Large intestine (tissue), 3 donors: ENCODE data around the gene CLUH. TPM values are rescaled to one million over a fixed set of nuclear protein-coding genes. Genes with fewer than 3 reads are reported as not detected.

ENCODE experiments used
- DNase-seq, 2 donors: peaks; one replicate each; pipeline versions ENCODE4 v3.0.0 to v3.0.0-alpha.2; 2013
- H3K27ac ChIP-seq: one replicate; pipeline ENCODE4 v1.5.1; 2013; ENCODE audit warnings: low read length
- H3K27me3 ChIP-seq: 2 replicates; pipeline ENCODE4 v1.6.1; 2013; ENCODE audit warnings: low read length; ENCODE audit not compliant: control insufficient read depth, insufficient read depth
- H3K36me3 ChIP-seq: 2 replicates; pipeline ENCODE4 v1.6.1; 2013; ENCODE audit warnings: low read length; ENCODE audit not compliant: control insufficient read depth, insufficient read depth
- H3K4me1 ChIP-seq: one replicate; pipeline ENCODE4 v1.6.1; 2013; ENCODE audit warnings: low read length; ENCODE audit not compliant: control insufficient read depth, insufficient read depth
- H3K4me3 ChIP-seq: one replicate; pipeline ENCODE4 v1.5.1; 2013; ENCODE audit warnings: low read length
- H3K9me3 ChIP-seq: one replicate; pipeline ENCODE4 v1.6.1; 2013; ENCODE audit warnings: mild to moderate bottlenecking, low read depth, low read length, moderate library complexity; ENCODE audit not compliant: control insufficient read depth
- WGBS: methylation state at CpG from one replicate; pipeline ENCODE4 v1.1.5; 2013; ENCODE audit warnings: low lambda C conversion rate; ENCODE audit not compliant: insufficient coverage; 5-methylcytosine and 5-hydroxymethylcytosine counted together
- polyA plus RNA-seq: library from polyadenylated mRNA; unstranded; fragments of 120-200 nt; gene quantifications from one replicate; pipeline ENCODE4 v1.2.1, GENCODE V29; 2013

Gene CLUH
- polyA plus RNA-seq, 1 donor: 85.5 TPM

DNA sequence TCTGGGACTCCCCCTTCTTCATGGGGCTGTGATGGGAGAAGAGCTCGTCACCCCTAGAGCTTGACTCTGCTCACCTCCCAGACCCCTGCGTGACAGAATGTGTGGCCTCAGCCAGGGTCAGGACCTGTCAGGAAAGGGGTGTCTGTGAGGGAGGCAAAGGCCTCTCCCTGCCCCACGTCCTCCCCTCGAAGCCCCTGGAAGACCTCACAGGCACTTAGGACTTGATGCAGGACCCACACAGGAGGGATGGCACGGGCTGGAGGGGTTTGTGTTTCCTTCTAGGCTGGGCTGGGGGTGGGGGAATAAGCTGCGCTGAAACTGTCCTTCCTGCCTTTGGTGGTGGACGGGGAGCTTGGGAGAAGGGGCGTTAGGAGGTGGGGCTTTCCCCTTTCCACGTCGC is 11.0 kb upstream of the CLUH start:
- WGBS: no CpG with 5 or more reads among the region's 10 CpGs
- peaks cover 12% of the 10 kb centered on the region for H3K27me3 ChIP-seq
- DNase-seq: no peak

GRCh38 chr17:2721603-2722002 is 10.0 kb upstream of the CLUH start:
- DNase-seq: no peak
- peaks cover 9% of the 10 kb centered on the region for H3K27me3 ChIP-seq
- WGBS: no CpG with 5 or more reads among the region's 4 CpGs

More for the DNA sequence above, 11.0 kb upstream of the CLUH start:
- Histone ChIP-seq H3K4me3 (no peak overlapping the region), H3K36me3 (no peaks in the 10 kb centered on the region), H3K4me1 (peaks cover 6% of the 10 kb centered on the region), H3K9me3 (no peaks in the 10 kb centered on the region), H3K27ac (no peak overlapping the region)

DNA sequence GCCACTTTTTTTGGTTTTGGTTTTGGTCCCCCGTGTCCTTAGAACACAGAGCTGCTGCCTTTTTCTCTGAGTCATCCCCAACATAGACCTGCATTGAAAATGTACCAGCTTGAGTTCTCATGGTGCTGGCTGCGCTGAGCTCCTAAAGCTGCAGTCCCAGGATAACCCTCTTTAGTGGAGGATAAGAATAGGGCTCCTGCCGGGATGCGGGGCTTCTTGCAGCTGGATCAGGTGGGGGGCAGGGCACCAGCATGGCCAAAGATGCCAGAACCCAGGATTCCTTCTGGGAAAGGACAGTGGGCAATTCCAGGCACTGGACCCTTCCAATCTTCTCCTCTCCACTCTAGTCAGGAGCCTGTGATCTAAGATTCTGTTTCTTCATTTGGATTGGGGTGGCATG is 8.3 kb upstream of the CLUH start:
- no peak overlapping the region for H3K4me3 ChIP-seq
- whole genome bisulfite sequencing: no CpG with 5 or more reads among the region's 4 CpGs
- no peaks in the 10 kb centered on the region for H3K9me3 ChIP-seq
- H3K27me3 ChIP-seq: peaks cover 3% of the 10 kb centered on the region
- H3K27ac ChIP-seq: no peak overlapping the region
- H3K36me3 ChIP-seq: no peaks in the 10 kb centered on the region
- DNase-seq: no peak
- H3K4me1 ChIP-seq: peaks cover 4% of the 10 kb centered on the region

More at GRCh38 chr17:2721603-2722002, 10.0 kb upstream of the CLUH start:
- H3K9me3 ChIP-seq: no peaks in the 10 kb centered on the region
- H3K4me1 ChIP-seq: peaks cover 6% of the 10 kb centered on the region
- H3K4me3 ChIP-seq: no peak overlapping the region
- no peak overlapping the region for H3K27ac ChIP-seq
- no peaks in the 10 kb centered on the region for H3K36me3 ChIP-seq

GRCh38 chr17:2718150-2718938 is 6.8 kb upstream of the CLUH start:
- Histone ChIP-seq H3K9me3 (no peaks in the 10 kb centered on the region), H3K4me3 (no peak overlapping the region), H3K36me3 (no peaks in the 10 kb centered on the region), H3K27ac (no peak overlapping the region), H3K4me1 (no peaks in the 10 kb centered on the region), H3K27me3 (no peaks in the 10 kb centered on the region)
- 0% methylated on average over 1 of the region's 13 CpGs for WGBS
- no peak for DNase-seq

GRCh38 chr17:2716649-2717048 is 5.1 kb upstream of the CLUH start:
- Histone ChIP-seq H3K4me3 (no peak overlapping the region), H3K27ac (no peak overlapping the region), H3K27me3 (no peaks in the 10 kb centered on the region), H3K9me3 (no peaks in the 10 kb centered on the region), H3K36me3 (no peaks in the 10 kb centered on the region), H3K4me1 (peaks cover 7% of the 10 kb centered on the region)
- no peak for DNase-seq
- WGBS: no CpG with 5 or more reads among the region's 5 CpGs

GRCh38 chr17:2713881-2714280 is 2.3 kb upstream of the CLUH start:
- Histone ChIP-seq H3K4me3 (no peak overlapping the region), H3K27me3 (no peaks in the 10 kb centered on the region), H3K36me3 (no peaks in the 10 kb centered on the region), H3K9me3 (no peaks in the 10 kb centered on the region), H3K4me1 (peaks cover 23% of the 10 kb centered on the region), H3K27ac (no peak overlapping the region)
- WGBS: no CpG with 5 or more reads among the region's 9 CpGs
- DNase-seq: no peak

DNA sequence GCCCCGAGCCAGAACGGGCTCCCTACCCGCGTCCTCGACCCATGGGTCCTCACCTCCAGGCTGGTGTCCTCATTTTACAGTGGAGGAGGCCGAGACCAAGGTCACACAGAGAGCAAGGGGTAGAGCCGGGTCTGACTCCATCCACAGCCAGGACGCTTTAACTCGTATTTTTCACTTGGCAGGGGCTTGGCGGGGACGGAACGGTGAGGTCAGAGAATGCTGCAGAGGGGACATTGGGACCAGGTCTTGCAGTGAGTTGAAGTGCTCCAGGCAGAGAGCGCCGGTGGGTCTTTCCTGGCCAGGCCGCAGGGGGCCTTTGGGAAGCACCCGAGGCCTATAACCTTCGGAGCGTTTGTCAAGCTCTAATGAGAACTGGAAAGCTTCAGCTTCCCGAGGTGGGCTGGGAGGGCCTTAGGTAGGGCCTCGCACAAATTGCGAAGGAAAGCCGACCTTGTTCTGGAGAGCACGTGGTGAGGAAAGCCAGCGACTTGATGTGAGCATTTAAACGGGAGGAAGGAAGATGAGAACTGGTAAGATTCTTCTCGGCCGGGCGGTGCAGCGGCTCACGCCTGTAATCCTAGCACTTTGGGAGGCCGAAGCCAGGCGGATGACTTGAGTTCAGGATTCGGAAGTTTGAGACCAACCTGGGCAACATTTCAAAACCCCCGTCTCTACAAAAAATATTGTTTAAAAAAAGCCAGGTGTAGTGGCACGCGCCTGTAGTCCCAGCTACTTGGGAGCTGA is 908 bp upstream of the CLUH start:
- no peak for DNase-seq
- peaks cover 37% of the 10 kb centered on the region for H3K4me1 ChIP-seq
- H3K9me3 ChIP-seq: no peaks in the 10 kb centered on the region
- no peaks in the 10 kb centered on the region for H3K27me3 ChIP-seq
- 60% methylated on average over 1 of the region's 36 CpGs for WGBS
- peak overlapping the region; percentile 58 for H3K27ac ChIP-seq
- peaks cover 5% of the 10 kb centered on the region for H3K36me3 ChIP-seq
- H3K4me3 ChIP-seq: peak overlapping the region; percentile 80

GRCh38 chr17:2710803-2711607 is 559 bp downstream of the CLUH start:
- DNase-seq: peak; percentile 72 to 83
- no CpG with 5 or more reads among the region's 82 CpGs for WGBS

GRCh38 chr17:2710071-2710802 is 1.3 kb downstream of the CLUH start:
- no CpG with 5 or more reads among the region's 16 CpGs for WGBS
- no peak for DNase-seq
- no peaks in the 10 kb centered on the region for H3K9me3 ChIP-seq
- H3K27ac ChIP-seq: peak overlapping the region; percentile 93
- no peaks in the 10 kb centered on the region for H3K27me3 ChIP-seq
- peaks cover 18% of the 10 kb centered on the region for H3K36me3 ChIP-seq
- H3K4me3 ChIP-seq: peak overlapping the region; percentile 80
- H3K4me1 ChIP-seq: peaks cover 42% of the 10 kb centered on the region

More at GRCh38 chr17:2710803-2711607, 559 bp downstream of the CLUH start:
- Histone ChIP-seq H3K27me3 (no peaks in the 10 kb centered on the region), H3K27ac (peak overlapping the region; percentile 93), H3K4me1 (peaks cover 42% of the 10 kb centered on the region), H3K36me3 (peaks cover 13% of the 10 kb centered on the region), H3K4me3 (peak overlapping the region; percentile 80), H3K9me3 (no peaks in the 10 kb centered on the region)
